Pancreas (tissue), 10 donors: ENCODE measurements around the gene ABR. TPM values are rescaled to one million over a fixed set of nuclear protein-coding genes. Genes with fewer than 3 reads are reported as not detected.

Source experiments
- ATAC-seq, 4 donors: fragments of 200-7000 bp; cut with Tn5 transposase; one replicate each; pipeline versions ENCODE4 v1.8.0 to v1.9.1; 2020; ENCODE audit warnings: mild to moderate bottlenecking in 4 of 4, moderate library complexity in 4 of 4
- DNase-seq, 6 donors: peaks; one replicate each; pipeline ENCODE4 v3.0.0-alpha.2; 2020
- FAIRE-seq: peaks from 2 replicates; lab custom pipeline; 2012; peaks lifted over from hg19 to GRCh38; lab: Jason Lieb, UNC
- H3K27ac ChIP-seq, 4 donors: fragments of 200-600 bp; sonication (generic); 1 replicate in 3 of 4; 2 replicates in 1 of 4; pipeline versions ENCODE4 v1.5.0 to v1.8.0; 2020
- H3K27me3 ChIP-seq, 4 donors: fragments of 200-600 bp; one replicate each; pipeline ENCODE4 v1.8.0; 2021
- H3K36me3 ChIP-seq, 3 donors: fragments of 200-600 bp; sonication (generic) in 1 of 3; one replicate each; pipeline versions ENCODE4 v1.5.0 to v1.8.0; 2020 to 2021
- H3K4me1 ChIP-seq, 3 donors: fragments of 200-600 bp; one replicate each; pipeline ENCODE4 v1.8.0; 2021
- H3K4me3 ChIP-seq, 4 donors: fragments of 200-600 bp; sonication (generic) in 2 of 4; one replicate each; pipeline versions ENCODE4 v1.5.0 to v1.8.0; 2020 to 2021
- H3K9me3 ChIP-seq, 4 donors: fragments of 200-600 bp; one replicate each; pipeline ENCODE4 v1.8.0; 2021
- CTCF ChIP-seq, 4 donors: fragments of 200-600 bp; sonication (generic) in 3 of 4; IDR thresholded peaks; one replicate each; pipeline versions ENCODE4 v1.5.0 to v1.8.0; 2021; ENCODE audit warnings: antibody characterized with exemption in 4 of 4
- WGBS, 2 donors: extraction: QIAGEN DNeasy Blood & Tissue Kit; methylation state at CpG; one replicate each; pipeline ENCODE4 v1.1.7; 2013; 5-methylcytosine and 5-hydroxymethylcytosine counted together
- intact Hi-C, 3 donors: fragments of 100-400 bp; cut with DNase I; formaldehyde crosslinking; loops; one replicate each; pipeline versions ENCODE4 v1.11.1 to v1.14.2; 2022
- polyA plus RNA-seq, 2 donors: library from polyadenylated mRNA; stranded (reverse); fragments of 200-250 nt; gene quantifications; one replicate each; pipeline ENCODE4 v1.2.3, GENCODE V29; 2013
- total RNA-seq, 6 donors: library from RNA; stranded (reverse); fragmentation: NEBNext Ultra II Directional in 4 of 6; extraction: Animal tissue kit (Norgen Biotek cat#: 25700) in 4 of 6; gene quantifications; one replicate each; pipeline versions ENCODE4 v1.2.1 to v1.2.4, GENCODE V29; 2021 to 2023
- donor health status: healthy with polysubstance abuse.
- donor health status: DM: no; HTN: no; CAD: no; lungs with moderate emphysema.
- donor health status: DM: no; HTN: no; CAD: no.
- donor health status: control.
- donor health status: control.
- donor health status: Bipolar disorder and iron deficiency.
- donor health status: DM: yes; HTN: yes; CAD: no.
- donor health status: DM: no; HTN: no; CAD: no.
- donor health status: DM: no; HTN: no; CAD: no.
- donor health status: DM: yes; HTN: yes; CAD: no.

ABR gene
- total and polyA plus RNA-seq, 8 donors: 15.4 to 65.7 (median 28.4) TPM

- DNase-seq: no peak
- ATAC-seq: no peak
- H3K36me3 ChIP-seq: no peaks in the 10 kb centered on the region
- no peaks in the 10 kb centered on the region for H3K27me3 ChIP-seq
- no peak for FAIRE-seq
- no peak overlapping the region for H3K27ac ChIP-seq
- intact Hi-C loops: loop anchor here in 1 of 3 donors (10.0 kb wide), 1 partner anchor 62 kb away; no protein-coding TSS in a partner anchor
- H3K4me1 ChIP-seq: no peaks in the 10 kb centered on the region
- 81 to 87% methylated on average over 26 to 32 of the region's 32 CpGs for WGBS, 2 donors
- H3K4me3 ChIP-seq: no peak overlapping the region
- no peak for TF ChIP-seq CTCF (IDR thresholded peaks at IDR 0.05)
- no peaks in the 10 kb centered on the region for H3K9me3 ChIP-seq
These were observed 157.3 kb downstream of the ABR start for GRCh38 chr17:1022278-1023024.

- no peak for DNase-seq
- Histone ChIP-seq H3K4me3 (no peak overlapping the region), H3K36me3 (no peaks in the 10 kb centered on the region), H3K4me1 (no peaks in the 10 kb centered on the region), H3K9me3 (no peaks in the 10 kb centered on the region), H3K27me3 (no peaks in the 10 kb centered on the region), H3K27ac (no peak overlapping the region)
- WGBS, 2 donors: 84 to 86% methylated on average over 17 of the region's 17 CpGs
- intact Hi-C loops: loop anchor here in 1 of 3 donors (10.0 kb wide), 1 partner anchor 64 kb away; no protein-coding TSS in a partner anchor
- TF ChIP-seq CTCF (IDR thresholded peaks at IDR 0.05): no peak
- FAIRE-seq: no peak
- ATAC-seq: no peak
These were observed 158.6 kb downstream of the ABR start for GRCh38 chr17:1021147-1021546.

- Histone ChIP-seq H3K4me3 (no peak overlapping the region), H3K9me3 (no peaks in the 10 kb centered on the region), H3K4me1 (no peaks in the 10 kb centered on the region), H3K27me3 (no peaks in the 10 kb centered on the region), H3K36me3 (no peaks in the 10 kb centered on the region), H3K27ac (peak overlapping the region in 1 of 4 donors; percentile 4)
- DNase-seq (no peak), FAIRE-seq (no peak), ATAC-seq (peak in 3 of 4 donors; percentile 28 to 71 (median 61))
- WGBS, 2 donors: 33 to 37% methylated on average over 10 of the region's 10 CpGs
- intact Hi-C loops: no loop called here
- no peak for TF ChIP-seq CTCF (IDR thresholded peaks at IDR 0.05)
These were observed 160.3 kb downstream of the ABR start for GRCh38 chr17:1019451-1019850.

GRCh38 chr17:1018547-1018946, 161.2 kb downstream of the ABR start:
- Histone ChIP-seq H3K27me3 (no peaks in the 10 kb centered on the region), H3K9me3 (no peaks in the 10 kb centered on the region), H3K4me1 (no peaks in the 10 kb centered on the region), H3K4me3 (no peak overlapping the region), H3K27ac (no peak overlapping the region), H3K36me3 (no peaks in the 10 kb centered on the region)
- 81% methylated on average over 11 of the region's 11 CpGs for WGBS, 2 donors
- FAIRE-seq (no peak), DNase-seq (no peak), ATAC-seq (no peak)
- intact Hi-C loops: no loop called here
- TF ChIP-seq CTCF (IDR thresholded peaks at IDR 0.05): no peak

GRCh38 chr17:1013729-1014090, 166.1 kb downstream of the ABR start:
- ATAC-seq (no peak), DNase-seq (peak in 2 of 6 donors; percentile 6 to 35), FAIRE-seq (no peak)
- Histone ChIP-seq H3K36me3 (peaks cover 0 to 7% (median 0%) of the 10 kb centered on the region in 3 donors), H3K27me3 (no peaks in the 10 kb centered on the region), H3K4me1 (no peaks in the 10 kb centered on the region), H3K4me3 (no peak overlapping the region), H3K27ac (no peak overlapping the region), H3K9me3 (no peaks in the 10 kb centered on the region)
- WGBS, 2 donors: 73 to 83% methylated on average over 9 of the region's 9 CpGs
- intact Hi-C loops: no loop called here
- no peak for TF ChIP-seq CTCF (IDR thresholded peaks at IDR 0.05)
